Endodermal cell (in vitro differentiated cells): ENCODE measurements around the gene SPRR2D. TPM values are rescaled to one million over a fixed set of nuclear protein-coding genes. Genes with fewer than 3 reads are reported as not detected.

Experiments
- DNase-seq: peaks from one replicate; pipeline ENCODE4 v3.0.0-alpha.2; 2017
- H3K27ac ChIP-seq: 2 replicates; pipeline ENCODE4 v1.5.1; 2013; ENCODE audit warnings: mild to moderate bottlenecking, low read depth, low read length, moderate library complexity
- H3K27me3 ChIP-seq: 2 replicates; pipeline ENCODE4 v1.6.1; 2013; ENCODE audit warnings: mild to moderate bottlenecking, low read length, moderate library complexity; ENCODE audit not compliant: insufficient read depth, control insufficient read depth, poor library complexity, severe bottlenecking
- H3K36me3 ChIP-seq: 2 replicates; pipeline ENCODE4 v1.7.0; 2013; ENCODE audit warnings: mild to moderate bottlenecking, low read length, moderate library complexity; ENCODE audit not compliant: control insufficient read depth, insufficient read depth
- H3K4me1 ChIP-seq: one replicate; pipeline ENCODE4 v1.7.0; 2013; ENCODE audit warnings: low read length; ENCODE audit not compliant: control insufficient read depth, insufficient read depth
- H3K4me3 ChIP-seq: 2 replicates; pipeline ENCODE4 v1.5.1; 2013; ENCODE audit warnings: mild to moderate bottlenecking, low read length, moderate library complexity
- H3K9ac ChIP-seq: 2 replicates; pipeline ENCODE4 v1.6.1; 2013; ENCODE audit warnings: mild to moderate bottlenecking, low read length, moderate library complexity; ENCODE audit not compliant: poor library complexity, severe bottlenecking; ENCODE audit errors: extremely low read depth
- H3K9me3 ChIP-seq: 2 replicates; pipeline ENCODE4 v1.6.1; 2013; ENCODE audit warnings: mild to moderate bottlenecking, low read length, moderate library complexity; ENCODE audit not compliant: control insufficient read depth
- H3K27ac Mint-ChIP-seq: 2 replicates; pipeline ENCODE4 v1.8.0; 2020; ENCODE audit warnings: mixed read lengths
- H3K27me3 Mint-ChIP-seq: 2 replicates; pipeline ENCODE4 v1.8.0; 2021; ENCODE audit warnings: mild to moderate bottlenecking, mixed read lengths; ENCODE audit not compliant: insufficient read depth
- H3K36me3 Mint-ChIP-seq: 2 replicates; pipeline ENCODE4 v1.8.0; 2020; ENCODE audit warnings: low read depth, mixed read lengths
- H3K4me1 Mint-ChIP-seq: 2 replicates; pipeline ENCODE4 v1.8.0; 2020; ENCODE audit warnings: mixed read lengths
- H3K4me3 Mint-ChIP-seq: 2 replicates; pipeline ENCODE4 v1.8.0; 2020; ENCODE audit warnings: mild to moderate bottlenecking, moderate library complexity, mixed read lengths
- H3K9me3 Mint-ChIP-seq: 2 replicates; pipeline ENCODE4 v1.8.0; 2020; ENCODE audit warnings: mild to moderate bottlenecking, mixed read lengths
- WGBS, 2 experiments: methylation state at CpG; one replicate each; pipeline versions ENCODE4 v1.1.5 to v1.1.7; 2013; ENCODE audit warnings: missing lambda C conversion rate in 2 of 2, mixed read lengths in 1 of 2; ENCODE audit not compliant: insufficient coverage in 1 of 2, insufficient read length in 1 of 2; 5-methylcytosine and 5-hydroxymethylcytosine counted together
- total RNA-seq, 2 donors: library from RNA; stranded (reverse); fragmentation: NEBNext Ultra II Directional in 1 of 2; extraction: Animal tissue kit (Norgen Biotek cat#: 25700) in 1 of 2; gene quantifications; 2 replicates in 1 of 2; 3 replicates in 1 of 2; pipeline ENCODE4 v1.2.1, GENCODE V29; 2021
- TF ChIP-seq, protein P1 (sequence below): fragments of 200-600 bp; sonication (generic); conservative IDR thresholded peaks from 2 replicates; pipeline ENCODE4 v1.5.0; 2021; ENCODE audit warnings: antibody characterized with exemption, mild to moderate bottlenecking

SPRR2D gene
- total RNA-seq, 2 donors from 2014 or later: 0.42 TPM; not detected in 1

DNA sequence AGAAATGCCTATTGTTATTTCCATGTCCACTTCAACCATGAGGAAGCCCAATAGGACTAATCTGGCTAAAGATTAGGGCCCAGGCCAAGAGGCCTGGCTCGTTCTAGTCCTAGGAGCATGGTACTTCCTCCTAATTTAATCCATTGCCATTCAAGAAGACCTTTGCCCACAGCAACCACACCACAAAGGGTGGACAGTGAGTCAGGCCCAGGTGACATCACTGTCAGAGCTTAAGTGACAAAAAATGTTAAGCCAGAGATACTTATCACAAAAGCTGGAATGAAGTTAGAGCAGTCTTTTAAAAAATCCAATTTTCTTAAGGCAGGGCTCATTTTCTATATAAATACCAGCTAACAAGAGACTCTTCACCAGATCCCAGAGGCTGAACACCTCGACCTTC is 39.5 kb downstream of the SPRR2D start, which contains the start of gene SPRR3:
SPRR3 (plus strand) TSS at position 368 of the 400 bp plus-strand sequence. CDS start 1,272 bp downstream, outside the sequence.
- H3K4me1 ChIP-seq: no peaks in the 10 kb centered on the region
- Mint-ChIP-seq H3K27me3 (peaks cover 5% of the 10 kb centered on the region), H3K4me1 (peaks cover 18% of the 10 kb centered on the region), H3K4me3 (no peak within 1 kb of the TSS), H3K27ac (no peak within 1 kb of the TSS), H3K9me3 (peaks cover 39% of the 10 kb centered on the region), H3K36me3 (no peaks in the 10 kb centered on the region)
- no peak within 1 kb of the TSS for H3K27ac ChIP-seq
- TF ChIP-seq, protein P1, sequence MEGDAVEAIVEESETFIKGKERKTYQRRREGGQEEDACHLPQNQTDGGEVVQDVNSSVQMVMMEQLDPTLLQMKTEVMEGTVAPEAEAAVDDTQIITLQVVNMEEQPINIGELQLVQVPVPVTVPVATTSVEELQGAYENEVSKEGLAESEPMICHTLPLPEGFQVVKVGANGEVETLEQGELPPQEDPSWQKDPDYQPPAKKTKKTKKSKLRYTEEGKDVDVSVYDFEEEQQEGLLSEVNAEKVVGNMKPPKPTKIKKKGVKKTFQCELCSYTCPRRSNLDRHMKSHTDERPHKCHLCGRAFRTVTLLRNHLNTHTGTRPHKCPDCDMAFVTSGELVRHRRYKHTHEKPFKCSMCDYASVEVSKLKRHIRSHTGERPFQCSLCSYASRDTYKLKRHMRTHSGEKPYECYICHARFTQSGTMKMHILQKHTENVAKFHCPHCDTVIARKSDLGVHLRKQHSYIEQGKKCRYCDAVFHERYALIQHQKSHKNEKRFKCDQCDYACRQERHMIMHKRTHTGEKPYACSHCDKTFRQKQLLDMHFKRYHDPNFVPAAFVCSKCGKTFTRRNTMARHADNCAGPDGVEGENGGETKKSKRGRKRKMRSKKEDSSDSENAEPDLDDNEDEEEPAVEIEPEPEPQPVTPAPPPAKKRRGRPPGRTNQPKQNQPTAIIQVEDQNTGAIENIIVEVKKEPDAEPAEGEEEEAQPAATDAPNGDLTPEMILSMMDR: no peak
- no peaks in the 10 kb centered on the region for H3K27me3 ChIP-seq
- H3K4me3 ChIP-seq: no peak within 1 kb of the TSS
- no peaks in the 10 kb centered on the region for H3K36me3 ChIP-seq
- 71% methylated on average over 2 of the region's 2 CpGs; no CpG with 5 or more reads in 1 of the 2 experiments for WGBS, 2 experiments
- peaks cover 7% of the 10 kb centered on the region for H3K9me3 ChIP-seq
- H3K9ac ChIP-seq: no peak within 1 kb of the TSS
- DNase-seq: no peak

DNA sequence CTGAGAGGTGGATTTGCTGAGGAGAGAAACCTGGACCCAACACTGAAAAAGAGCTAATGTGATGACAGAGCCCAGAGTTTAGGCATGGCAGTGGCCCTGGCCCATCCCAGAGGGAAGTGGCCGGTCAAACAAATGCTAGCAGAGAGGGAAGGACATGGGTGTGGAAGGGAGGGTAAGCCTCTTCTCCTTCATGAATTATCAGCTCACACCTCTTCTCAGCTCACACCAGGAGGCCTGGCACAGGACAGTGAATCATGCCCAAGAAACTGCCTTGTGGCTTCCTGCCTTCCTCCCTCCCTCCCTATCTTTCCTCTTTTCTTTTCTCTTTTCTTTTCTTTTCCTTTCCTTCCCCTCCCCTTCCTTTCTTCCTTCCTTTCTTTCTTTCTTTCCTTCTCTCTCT is 40.6 kb downstream of the SPRR2D start:
- Mint-ChIP-seq H3K4me1 (peaks cover 18% of the 10 kb centered on the region), H3K27ac (no peak overlapping the region), H3K9me3 (peaks cover 39% of the 10 kb centered on the region), H3K27me3 (peaks cover 5% of the 10 kb centered on the region), H3K4me3 (no peak overlapping the region), H3K36me3 (no peaks in the 10 kb centered on the region)
- no peaks in the 10 kb centered on the region for H3K36me3 ChIP-seq
- no peak overlapping the region for H3K4me3 ChIP-seq
- H3K4me1 ChIP-seq: no peaks in the 10 kb centered on the region
- H3K9me3 ChIP-seq: peaks cover 15% of the 10 kb centered on the region
- no peak overlapping the region for H3K9ac ChIP-seq
- H3K27me3 ChIP-seq: no peaks in the 10 kb centered on the region
- H3K27ac ChIP-seq: no peak overlapping the region
- DNase-seq: no peak
- WGBS, 2 experiments: no CpG with 5 or more reads among the region's 1 CpG
- TF ChIP-seq, protein P1: no peak

DNA sequence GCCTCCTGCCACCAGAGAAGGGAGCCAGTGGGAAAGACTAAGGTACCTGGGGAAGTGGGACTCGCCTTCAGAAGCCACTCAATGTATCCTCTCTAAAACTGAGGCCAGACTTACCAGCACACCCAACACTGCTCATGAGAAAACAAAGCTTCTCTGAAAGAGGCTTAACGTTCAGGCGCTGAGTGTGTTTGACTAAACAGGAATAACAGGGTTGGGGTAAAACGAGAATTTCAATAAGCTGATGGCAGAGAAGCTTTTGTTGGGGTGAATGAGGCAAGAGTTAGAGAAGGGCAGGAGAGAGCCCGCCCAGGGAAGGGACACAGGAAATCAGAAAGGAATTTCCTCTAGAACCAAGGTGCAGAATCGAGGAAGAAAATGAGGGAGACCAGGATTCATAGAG is 41.1 kb downstream of the SPRR2D start:
- no peaks in the 10 kb centered on the region for H3K36me3 ChIP-seq
- H3K36me3 Mint-ChIP-seq: no peaks in the 10 kb centered on the region
- no peaks in the 10 kb centered on the region for H3K4me1 ChIP-seq
- H3K9me3 ChIP-seq: peaks cover 20% of the 10 kb centered on the region
- no peak overlapping the region for H3K4me3 Mint-ChIP-seq
- H3K27ac Mint-ChIP-seq: no peak overlapping the region
- no peak for DNase-seq
- WGBS, 2 experiments: 70 to 75% methylated on average over 3 to 6 of the region's 6 CpGs
- H3K27me3 ChIP-seq: no peaks in the 10 kb centered on the region
- peaks cover 5% of the 10 kb centered on the region for H3K27me3 Mint-ChIP-seq
- peaks cover 42% of the 10 kb centered on the region for H3K9me3 Mint-ChIP-seq
- TF ChIP-seq, protein P1: no peak
- H3K4me3 ChIP-seq: no peak overlapping the region
- H3K27ac ChIP-seq: no peak overlapping the region
- no peak overlapping the region for H3K9ac ChIP-seq
- peaks cover 18% of the 10 kb centered on the region for H3K4me1 Mint-ChIP-seq
